Measurements from ENCODE around the gene CMKLR1. TPM values are rescaled to one million over a fixed set of nuclear protein-coding genes. Genes with fewer than 3 reads are reported as not detected.

The CMKLR1 gene
- total RNA-seq, 1 donor from 2014 or later: not detected

DNA sequence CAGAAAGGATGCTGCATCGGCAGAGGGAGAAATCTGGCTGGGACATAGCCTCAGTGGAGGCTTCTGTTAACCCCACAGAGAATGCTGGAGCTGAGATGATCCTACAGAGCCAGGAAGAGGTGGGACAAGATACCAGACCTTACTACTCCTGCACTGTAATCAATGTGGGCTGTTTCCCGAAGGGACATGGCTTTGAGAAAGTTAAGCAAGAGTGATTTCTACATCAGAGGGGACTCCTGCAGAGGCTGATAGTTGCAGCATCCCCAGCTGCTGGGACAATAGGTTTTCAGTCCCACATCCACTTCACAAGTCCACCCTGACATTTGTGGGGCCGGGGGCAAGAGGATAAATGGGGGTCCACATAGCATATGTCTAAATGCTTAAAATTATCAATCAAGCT is 22.5 kb upstream of the CMKLR1 start:
- DNase-seq (ENCODE audit: low read depth in 2 of 2): no peak

DNA sequence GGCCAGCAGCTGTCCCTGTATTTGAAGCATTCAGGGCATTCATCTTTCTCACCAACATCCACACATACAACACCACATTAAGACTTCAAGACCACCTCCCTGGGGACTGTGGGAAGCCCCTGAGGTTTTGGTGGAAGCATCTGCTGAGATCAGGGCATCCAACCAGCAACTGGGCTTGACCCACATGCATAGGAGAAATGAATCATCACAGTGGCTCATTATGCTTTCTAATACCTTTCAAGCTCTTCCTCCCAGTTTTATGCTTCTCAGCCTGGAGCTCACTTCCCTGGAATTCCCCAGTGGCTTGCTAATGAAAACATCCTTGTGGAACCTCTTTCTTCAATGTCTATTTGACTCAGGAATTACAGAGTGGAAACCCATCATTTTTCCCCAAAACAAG is 21.4 kb upstream of the CMKLR1 start:
- DNase-seq (ENCODE audit: low read depth in 2 of 2): peak in 1 of 2 donors; percentile 83

DNA sequence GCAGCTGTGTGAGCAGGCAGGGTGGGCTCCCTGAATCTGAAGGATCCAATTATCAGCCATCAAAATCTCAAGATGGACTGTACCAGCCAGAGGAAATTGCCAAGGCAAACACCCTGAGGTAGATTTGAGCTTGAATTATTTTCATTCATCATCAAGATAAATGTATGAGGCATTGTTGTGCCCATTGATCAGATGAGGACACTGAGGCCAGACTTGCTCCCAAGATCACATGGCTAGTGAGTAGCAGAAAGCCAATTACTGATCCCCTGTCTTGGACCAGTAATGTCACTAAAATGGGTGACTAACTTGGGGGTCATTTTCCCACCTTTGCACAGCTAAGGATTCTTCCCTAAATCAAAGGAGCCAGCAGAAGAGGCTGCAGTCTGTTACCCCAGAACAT is 20.9 kb upstream of the CMKLR1 start:
- DNase-seq (ENCODE audit: low read depth in 2 of 2): no peak

- DNase-seq (ENCODE audit: low read depth in 2 of 2): no peak
Observed at GRCh38 chr12:108358580-108358965, 19.5 kb upstream of the CMKLR1 start.

GRCh38 chr12:108357834-108358579 is 18.9 kb upstream of the CMKLR1 start:
- DNase-seq (ENCODE audit: low read depth in 2 of 2): no peak

DNA sequence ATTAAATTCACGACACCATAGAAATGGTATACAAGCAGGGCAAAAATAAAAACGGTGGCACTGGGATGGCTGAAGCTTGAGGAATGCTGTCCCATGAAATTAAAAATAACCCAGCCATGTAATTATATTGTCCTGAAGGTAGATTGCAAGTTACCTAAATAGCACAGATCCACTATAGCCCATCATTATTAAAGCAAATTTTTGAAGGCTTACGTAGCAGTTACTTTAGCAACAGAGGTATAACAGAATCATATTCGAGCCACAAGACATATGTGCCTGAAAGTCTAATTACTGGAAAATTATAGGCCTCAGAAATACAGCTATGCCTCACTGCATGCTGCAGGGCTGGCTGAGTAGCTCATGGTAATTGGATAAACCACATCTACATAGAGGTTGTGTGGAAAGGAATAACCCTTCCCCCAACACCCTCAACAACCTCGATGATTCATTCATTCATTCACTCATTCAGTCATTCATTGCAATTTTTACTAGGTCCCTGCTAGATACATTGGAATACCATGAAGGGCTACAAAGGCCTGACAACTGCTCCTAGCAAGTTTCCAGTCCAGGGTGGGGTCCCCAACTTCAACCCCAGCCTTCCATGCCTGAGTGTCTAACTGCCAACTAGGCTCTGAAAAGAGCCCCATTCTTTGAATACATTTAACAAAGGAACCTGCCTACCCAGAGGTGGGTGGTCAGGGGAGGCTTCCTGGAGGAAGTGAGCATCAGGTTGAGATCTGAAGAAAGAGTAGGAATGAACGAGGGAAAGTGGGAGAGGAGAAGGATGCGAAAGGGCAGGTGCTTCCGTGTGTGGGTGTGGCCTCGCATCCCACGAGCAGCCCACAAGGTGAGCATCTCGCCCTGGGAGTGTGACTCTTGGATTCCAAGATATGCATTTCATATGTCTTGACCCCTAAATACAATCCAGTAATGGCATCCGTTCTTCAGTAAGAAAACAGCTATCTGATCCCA is 18.0 kb upstream of the CMKLR1 start:
- no peak for DNase-seq (ENCODE audit: low read depth in 2 of 2)

GRCh38 chr12:108355069-108355468 is 16.0 kb upstream of the CMKLR1 start:
- no peak for DNase-seq (ENCODE audit: low read depth in 2 of 2)

GRCh38 chr12:108352591-108352990 is 13.5 kb upstream of the CMKLR1 start:
- no peak for DNase-seq (ENCODE audit: low read depth in 2 of 2)

GRCh38 chr12:108350511-108350910 is 11.4 kb upstream of the CMKLR1 start:
- DNase-seq (ENCODE audit: low read depth in 2 of 2): no peak

- peak in 1 of 2 donors; percentile 28 for DNase-seq (ENCODE audit: low read depth in 2 of 2)
Observed at GRCh38 chr12:108349278-108349688, 10.2 kb upstream of the CMKLR1 start.

GRCh38 chr12:108348842-108349241 is 9.7 kb upstream of the CMKLR1 start:
- DNase-seq (ENCODE audit: low read depth in 2 of 2): no peak

DNA sequence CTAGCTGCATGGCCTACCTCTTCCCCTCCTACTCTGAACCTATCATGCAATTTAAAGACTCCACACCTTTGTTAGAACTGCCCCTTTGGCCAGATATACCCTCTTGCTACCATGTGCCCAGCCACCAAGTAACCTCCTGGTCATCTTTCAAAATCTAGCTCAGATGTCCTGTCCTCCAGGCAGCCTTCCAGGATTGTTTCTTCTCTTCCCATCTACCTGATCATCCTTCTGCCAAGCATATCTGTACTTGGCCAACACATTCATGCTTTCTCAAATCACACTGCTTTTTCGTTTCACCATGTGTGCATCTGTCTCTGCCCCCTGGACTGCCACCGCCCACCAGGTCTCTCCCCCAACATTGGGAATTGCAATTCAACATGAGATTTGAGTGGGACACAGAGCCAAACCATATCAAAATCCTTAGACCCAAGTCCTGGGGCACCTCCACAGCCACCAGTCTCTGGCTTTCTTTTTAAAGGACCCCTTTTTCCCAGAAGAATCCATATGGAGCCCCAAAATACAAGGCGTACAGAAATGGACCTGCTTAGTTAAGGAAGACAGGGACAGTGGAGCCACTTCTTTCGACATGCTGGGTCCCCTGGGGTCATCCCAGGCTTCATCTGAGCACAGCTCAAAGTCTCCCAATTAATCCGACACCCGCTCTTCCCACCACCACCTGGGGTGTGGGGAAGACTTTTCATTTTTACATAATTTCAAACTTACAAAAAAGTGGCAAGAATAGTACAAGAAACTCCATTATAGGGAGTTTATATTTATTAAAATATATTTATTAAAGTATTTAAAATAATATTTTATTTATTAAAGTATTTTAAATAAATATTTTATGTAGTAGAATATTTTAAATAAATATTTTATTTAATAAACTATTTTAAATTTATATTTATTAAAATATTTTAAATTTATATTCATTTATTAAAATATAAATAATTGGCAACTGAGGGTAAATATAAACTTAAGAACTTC is 7.9 kb upstream of the CMKLR1 start:
- no peak for DNase-seq (ENCODE audit: low read depth in 2 of 2)

GRCh38 chr12:108345716-108346633 is 6.9 kb upstream of the CMKLR1 start:
- no peak for DNase-seq (ENCODE audit: low read depth in 2 of 2)

- DNase-seq (ENCODE audit: low read depth in 2 of 2): peak in 1 of 2 donors; percentile 11
Observed at GRCh38 chr12:108342985-108343384, 3.9 kb upstream of the CMKLR1 start.

GRCh38 chr12:108341854-108342847 is 3.0 kb upstream of the CMKLR1 start:
- no peak for DNase-seq (ENCODE audit: low read depth in 2 of 2)

DNA sequence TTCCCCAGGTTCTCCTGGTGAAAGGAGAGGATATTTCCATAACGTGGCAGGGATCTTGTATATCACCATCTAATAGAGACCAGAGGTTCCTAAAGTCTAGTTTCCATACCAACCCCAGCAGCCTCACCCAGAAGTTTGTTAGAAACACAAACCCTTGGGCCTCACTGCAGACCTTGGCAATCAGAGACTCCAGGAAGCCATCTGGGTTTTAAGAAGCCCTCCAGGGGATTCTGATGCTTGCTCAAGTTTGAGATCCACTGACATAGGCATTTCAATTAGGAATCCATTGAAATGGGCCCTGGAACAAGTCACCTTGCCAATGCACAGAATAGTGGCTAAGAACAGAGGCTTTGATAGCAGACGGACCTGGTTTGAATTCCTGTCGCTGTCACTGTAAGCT is 2.2 kb upstream of the CMKLR1 start:
- DNase-seq (ENCODE audit: low read depth in 2 of 2): no peak

- DNase-seq (ENCODE audit: low read depth in 2 of 2): no peak
Observed at GRCh38 chr12:108340037-108340436, 926 bp upstream of the CMKLR1 start.

DNA sequence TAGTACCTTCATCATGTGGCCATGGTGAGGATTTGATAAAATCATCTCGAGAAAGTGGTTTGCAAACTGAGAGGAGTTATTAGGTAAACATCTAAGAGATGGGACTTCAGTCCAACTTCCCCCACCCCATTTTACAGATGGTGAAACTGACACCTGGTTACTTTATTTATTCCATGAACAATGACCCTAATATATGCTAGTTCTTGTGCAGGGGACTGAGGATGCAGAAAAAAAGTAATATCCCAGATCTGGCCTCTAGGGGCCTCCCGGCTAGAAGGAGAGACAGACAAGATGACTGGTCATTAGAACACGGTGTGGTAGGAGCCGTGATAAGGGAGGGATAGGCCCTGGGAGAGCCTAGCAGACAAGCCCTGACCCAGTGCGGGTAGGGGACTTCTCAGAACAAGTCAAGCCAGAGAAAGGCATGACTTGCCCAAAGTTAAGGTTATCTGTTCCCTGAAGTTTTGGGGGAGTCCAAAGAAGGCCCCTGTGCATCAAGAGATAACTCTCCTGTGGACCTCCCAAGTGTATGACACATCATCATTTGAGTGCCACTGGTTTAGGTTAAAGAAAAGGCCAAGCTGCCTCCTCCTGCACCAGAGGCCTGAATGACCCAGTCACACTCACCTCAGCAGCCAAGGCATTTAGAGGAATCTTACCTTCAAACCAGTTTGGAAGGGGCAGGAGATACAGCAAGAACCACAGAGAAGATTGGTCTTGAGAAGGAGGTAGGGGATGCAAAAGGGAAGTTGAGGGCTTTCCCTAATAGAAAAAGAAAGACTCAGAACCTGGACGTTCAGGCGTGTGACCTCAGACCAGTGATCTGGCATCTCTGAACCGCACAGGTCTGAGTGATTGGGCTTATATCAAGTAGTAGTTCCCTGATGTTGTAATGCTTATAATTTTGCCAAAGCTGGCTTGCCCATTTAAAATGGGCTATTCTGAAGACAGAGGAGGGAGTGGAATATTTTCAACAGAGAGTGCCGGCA is 1.6 kb downstream of the CMKLR1 start:
- DNase-seq (ENCODE audit: low read depth in 2 of 2): peak; percentile 28 to 65
